NCI-H1048 (cell line): Measurements from ENCODE around the gene ARL16.

Experiments used
- DNase-seq: peaks from one replicate; lab custom pipeline; 2025; lab: John Stamatoyannopoulos, UW

ARL16 gene

DNA sequence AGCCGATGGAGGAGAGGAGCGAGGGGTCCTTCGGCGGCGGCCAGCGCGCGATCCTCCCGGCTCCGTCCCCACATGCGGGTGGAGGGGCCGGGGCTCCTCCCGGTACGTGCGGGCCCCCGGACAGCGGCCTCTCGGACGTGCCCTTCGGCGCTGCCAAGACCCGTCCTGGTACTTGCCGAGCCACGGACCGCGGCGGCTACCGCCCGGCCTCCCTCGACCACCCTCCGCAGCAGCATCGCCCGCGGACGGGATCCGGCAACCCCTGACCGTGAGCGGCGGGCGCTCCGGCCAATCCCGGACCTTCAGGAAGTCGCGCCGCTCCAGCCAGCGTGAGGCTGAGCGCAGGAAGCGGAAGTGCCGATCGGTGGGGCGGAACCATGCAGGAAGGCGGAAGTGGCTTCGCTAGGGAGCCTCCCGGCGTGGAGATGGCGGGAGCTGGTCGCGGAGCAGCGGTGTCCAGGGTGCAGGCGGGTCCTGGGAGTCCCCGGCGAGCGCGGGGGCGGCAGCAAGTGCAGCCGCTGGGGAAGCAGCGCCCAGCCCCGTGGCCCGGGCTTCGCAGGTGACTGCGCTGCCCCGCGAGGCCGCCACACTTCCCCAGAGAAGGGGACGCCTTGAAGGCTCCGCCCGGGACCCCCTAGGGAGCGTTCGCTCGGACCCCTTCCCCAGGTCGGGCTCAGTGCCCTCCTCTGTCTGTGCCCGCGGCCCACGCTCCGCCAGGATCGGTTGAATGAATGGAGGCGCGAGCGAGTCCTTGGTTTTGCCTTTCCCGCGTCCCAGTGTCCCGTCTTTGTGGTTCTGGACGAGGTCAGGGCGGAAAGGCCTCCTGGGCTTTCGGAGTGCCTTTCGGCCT is 17.0 kb downstream of the ARL16 start, which contains the start of the genes CCDC137 and OXLD1:
CCDC137 (plus strand) TSS at position 396 of the 850 bp plus-strand sequence; CDS start at position 426, 30 bp downstream.
OXLD1 (minus strand) TSS at position 264 of the 850 bp plus-strand sequence; CDS start at position 236, 28 bp downstream.
- peak; percentile 82 for DNase-seq

DNA sequence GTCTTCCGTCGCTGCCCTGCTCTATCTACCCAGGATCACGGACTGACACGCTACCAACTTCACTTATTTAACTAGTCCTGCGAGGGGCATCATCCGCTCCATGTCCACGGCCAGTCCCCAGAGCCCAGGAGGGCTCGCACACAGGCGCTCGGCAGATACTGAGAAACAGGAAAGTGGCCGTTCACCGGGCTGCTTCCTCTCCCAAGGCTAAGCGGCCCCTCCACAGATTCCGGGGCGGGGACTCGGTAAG is 17.6 kb downstream of the ARL16 start:
- DNase-seq = no peak

DNA sequence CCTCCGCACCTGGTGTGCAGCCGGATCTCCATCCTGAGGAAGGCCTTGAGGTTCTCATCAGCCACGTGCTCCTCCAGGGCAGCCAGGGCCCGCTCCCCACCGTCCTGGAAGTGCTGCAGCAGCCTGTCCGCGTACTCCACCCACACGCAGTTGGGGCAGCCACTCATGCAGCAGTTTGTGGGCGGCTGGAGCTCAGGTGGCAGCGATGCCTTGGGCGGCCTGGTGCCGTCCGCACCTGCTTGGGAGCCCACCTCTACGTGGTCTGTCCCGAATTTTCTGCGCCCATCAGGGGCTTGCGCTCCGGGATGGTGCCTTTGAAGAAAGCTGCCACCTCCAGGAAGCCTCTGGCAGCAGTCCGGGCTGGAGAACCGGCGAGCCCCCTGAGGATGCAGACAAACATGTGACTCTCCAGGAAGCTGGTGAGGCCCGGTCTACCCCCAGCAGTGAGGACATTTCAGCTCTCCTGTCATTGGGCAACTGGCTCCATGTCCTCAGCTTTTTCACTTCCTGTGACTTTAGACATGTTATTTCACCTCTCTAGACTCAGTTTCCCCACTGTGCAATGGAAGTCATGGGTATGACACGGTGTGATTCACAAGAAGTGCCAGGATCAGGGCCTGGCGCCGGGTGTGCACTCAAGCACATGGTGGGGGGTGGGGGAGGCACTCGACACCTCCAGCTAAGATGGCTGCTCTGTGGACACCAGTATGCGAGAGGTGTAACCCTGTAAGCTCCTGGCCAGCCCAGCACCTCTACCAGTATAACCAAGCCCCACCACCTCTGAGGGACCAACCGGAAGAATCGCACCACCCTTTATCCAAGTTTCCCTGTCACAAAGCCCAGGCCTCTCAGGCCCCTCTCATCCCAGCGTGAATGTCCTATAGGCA is 18.1 kb downstream of the ARL16 start:
- DNase-seq = no peak

DNA sequence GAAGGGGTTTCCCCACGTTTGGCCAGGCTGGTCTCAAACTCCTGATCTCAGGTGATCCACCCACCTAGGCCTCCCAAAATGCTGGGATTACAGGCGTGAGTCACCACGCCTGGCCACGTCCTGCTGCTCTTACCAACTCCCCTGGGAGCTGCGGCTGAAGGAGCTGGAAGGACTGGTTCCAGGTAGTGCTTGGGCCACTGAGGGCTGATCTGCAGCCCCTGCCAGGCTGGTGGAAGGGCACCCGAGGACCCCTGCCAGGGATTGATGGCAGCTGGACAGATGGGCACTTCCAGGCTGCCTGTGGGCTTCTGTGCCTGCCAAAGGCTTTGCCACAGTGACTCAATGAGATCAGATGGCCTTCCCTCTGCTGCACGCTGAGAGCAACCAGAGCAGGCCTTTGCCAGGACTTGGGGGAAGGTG is 19.5 kb downstream of the ARL16 start:
- DNase-seq = no peak

DNA sequence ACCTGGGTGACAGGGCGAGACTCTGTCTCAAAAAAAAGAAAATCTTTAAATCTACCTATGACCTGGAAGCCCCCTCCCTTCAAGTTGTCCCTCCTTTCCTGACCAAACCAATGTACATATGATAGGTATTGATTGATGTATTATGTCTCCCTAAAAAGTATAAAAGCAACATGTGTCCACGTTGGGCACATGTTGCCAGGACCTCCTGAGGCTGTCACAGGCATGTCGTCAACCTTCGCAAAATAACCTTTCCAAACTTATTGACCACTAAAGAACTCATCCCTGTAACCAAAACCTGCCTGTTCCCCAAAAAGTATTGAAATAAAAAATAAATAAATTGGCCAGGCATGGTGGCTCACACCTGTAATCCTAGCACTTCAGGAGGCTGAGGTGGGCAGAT is 21.6 kb downstream of the ARL16 start:
- no peak for DNase-seq

DNA sequence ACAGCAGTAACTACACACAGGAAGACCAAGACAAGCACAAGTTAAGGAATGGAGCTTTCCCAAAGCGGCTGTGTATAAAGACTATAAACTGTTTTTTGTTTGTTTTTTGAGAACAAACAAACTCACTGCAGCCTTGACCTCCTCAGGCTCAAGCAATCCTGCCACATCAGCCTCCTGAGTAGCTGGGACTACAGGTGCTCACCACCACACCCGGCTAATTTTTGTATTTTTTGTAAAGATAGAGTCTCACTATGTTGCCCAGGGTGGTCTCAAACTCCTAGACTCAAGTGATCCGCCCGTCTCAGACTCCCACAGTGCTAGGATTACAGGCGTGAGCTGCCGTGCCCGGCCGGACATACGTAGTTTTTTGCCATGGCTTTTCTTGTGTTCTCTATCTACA is 23.2 kb downstream of the ARL16 start:
- no peak for DNase-seq

DNA sequence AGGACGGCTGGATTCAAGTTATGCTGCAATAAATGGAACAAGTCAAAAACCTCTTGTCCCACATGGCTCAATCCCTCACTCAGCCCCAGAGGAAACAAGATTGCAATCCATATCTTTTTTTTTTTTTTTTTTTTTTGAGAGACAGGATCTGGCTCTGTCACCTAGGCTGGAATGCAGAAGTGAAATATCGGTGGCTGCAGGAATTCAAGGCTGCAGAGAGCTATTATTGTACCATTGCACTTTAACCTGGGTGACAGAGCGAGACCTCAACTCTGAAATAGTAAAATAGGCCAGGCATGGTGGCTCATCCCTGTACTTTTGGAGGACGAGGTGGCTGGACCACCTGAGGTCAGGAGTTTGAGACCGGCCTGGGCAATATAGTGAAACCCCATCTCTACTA is 24.6 kb downstream of the ARL16 start:
- DNase-seq = no peak

DNA sequence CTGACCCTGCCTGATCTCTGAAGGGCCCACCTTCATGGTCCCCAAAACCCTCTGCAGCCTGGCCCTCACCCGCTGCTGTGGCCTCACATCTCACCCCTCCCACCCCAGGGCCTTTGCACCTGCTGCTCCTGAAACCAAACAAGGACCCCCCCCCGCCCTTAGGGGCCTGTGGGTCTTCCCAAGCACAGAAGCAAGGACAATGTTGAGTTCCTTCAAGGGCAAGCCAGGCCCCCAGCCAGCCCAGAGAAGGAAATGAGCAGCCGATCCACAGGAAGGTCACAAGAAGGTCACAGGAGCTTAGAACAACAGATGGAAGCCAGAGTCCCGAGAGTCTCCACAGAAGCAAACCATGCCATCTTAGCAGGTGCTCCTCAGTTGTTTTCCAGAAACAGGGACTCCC is 26.8 kb downstream of the ARL16 start:
- DNase-seq = no peak

DNA sequence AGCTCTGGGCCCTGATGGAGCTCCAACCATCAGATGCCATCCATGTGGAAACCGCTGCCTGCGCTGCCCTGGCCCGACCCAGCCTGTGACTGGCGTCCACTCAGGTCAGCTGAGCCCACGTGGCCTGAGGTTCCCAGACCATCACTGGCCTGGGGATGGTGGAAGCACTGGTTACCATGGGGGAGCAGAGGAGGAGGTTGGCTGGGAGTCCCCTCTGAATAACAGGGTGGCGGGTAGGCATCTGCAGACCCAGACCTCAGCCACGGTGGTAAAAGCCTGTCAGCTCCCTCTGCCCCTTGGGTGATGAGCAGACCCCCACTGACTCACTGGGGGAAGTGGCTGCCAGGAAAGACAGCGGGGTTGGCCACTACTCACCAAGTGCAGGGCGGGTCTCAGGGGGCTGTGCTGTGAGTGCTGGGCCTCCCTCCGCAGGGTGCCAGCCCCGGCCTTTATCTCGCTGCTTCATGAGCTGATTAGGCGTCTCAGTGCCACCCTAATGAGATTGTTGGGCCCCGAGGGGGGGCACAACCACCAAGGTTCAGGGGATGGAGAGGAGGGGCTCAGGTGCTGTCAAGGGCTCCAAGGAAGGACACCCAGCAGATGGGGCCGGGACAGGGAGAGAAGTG is 27.4 kb downstream of the ARL16 start, which contains the start of gene PDE6G:
PDE6G (minus strand) TSS at position 425 of the 626 bp plus-strand sequence. CDS start 3,237 bp downstream, outside the sequence.
- no peak for DNase-seq

DNA sequence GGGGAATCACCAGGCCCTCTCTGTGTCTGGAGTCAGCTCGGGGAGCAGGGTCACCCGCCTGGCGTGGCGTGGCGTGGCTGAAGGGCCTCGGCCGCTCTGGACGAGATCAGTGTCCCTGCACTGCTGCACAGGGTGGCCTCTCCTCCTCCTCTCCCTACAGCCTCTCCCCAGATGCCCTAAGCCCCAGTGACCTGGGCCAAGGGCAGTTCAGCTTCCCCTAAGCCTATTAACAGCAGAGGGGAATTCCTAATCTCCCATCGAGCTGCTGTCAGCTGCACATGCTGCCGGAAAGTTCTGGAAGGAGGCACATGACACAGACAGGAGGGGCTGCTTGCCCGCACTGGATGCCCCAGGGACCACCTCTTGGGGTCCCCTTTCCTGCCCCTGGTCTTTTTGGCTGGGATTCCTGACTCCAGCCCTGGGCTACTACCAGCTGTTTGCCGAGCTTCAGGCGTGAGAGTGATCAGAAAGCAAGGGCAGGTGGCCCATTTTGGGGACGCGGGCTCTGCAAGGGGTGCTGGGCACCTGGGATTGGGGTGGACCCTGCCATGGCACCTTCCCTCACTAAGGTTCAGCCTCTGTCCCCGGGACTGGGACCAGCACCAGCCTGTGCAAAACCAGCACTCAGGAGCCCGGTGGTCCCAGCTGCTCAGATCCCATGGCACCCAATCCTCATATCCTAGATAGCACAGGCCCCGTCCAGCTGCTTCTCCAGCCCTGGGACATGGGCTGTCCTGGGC is 28.0 kb downstream of the ARL16 start:
- no peak for DNase-seq

DNA sequence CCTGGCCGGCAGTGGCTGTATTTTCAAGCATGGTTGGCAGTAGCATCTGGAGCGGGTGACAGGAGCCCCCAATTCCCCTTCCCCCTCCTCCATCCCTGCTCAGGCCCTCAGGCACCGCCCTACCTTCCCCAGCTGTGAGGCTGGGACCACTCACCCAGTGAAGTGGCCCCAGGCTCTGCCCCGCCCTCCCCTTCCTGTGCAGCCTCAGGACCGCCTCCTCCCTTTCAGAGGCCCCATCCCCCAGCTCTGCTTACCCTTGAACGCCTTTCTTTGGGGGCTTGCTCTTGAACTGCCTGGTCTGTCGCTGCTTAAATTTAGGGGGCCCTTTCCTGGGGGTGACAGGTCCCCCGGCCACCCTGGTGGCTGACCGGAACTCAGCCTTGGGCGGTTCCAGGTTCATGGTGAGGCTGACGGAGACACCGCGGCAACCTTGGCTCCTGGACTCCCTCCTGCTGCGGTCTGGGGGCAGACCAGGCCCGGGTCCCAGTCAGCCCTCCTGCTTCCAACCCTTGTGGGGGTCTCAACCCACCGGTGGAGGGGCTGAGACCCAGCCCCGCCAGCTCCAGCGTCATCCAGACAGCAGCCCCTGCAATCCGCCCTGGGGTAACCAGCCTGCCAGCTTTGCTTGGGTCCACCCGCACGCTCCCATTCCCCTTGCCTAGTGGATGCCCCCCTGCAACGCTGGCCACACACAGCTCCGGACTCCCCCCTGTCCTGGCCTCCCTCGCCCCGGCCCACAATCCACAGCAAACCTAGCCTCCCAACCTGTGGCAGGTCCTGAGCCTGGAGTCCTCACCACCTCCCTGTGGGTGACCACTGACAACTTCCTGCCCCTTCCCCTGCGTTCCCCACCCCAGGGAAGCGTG is 30.5 kb downstream of the ARL16 start:
- DNase-seq = no peak

DNA sequence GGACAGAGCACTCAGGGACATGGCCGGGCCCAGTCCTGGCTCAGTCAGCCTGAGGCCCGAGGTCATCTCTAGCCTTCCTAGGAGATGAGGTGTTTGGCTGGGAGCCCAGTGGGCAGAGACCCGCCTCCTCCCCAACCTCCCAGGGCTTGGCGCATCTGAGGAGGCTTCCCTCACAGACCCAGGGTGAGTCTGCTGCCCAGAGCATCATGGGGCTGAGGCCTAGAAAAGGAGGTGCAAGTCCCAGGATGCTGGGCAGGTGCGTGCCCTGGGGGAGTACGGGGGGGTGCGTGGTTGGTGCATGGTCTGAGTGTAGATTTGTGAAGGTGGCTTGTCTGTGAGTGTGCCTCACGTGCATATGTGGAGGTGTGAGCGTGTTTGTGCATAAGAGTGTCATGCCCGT is 31.9 kb downstream of the ARL16 start:
- DNase-seq = no peak

DNA sequence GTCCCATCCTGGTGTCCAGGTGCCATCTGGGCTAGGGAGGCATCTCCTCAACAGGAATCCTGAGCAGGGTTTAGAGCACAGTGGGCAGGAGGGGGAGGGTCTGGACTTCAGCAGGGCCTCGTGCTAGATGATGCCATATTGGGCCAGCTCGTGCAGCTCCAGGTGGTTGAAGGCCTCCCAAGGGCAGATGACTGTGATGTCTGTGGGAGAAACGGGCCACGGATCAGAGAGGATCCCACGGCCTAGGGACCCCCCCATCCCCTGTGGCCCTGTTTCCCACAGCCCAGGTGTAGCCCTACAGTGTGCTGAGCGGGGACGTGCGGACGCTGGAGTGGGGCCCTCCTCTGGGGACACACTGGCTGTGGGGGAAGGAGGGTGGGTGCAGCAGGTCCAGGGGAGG is 32.6 kb downstream of the ARL16 start:
- no peak for DNase-seq

DNA sequence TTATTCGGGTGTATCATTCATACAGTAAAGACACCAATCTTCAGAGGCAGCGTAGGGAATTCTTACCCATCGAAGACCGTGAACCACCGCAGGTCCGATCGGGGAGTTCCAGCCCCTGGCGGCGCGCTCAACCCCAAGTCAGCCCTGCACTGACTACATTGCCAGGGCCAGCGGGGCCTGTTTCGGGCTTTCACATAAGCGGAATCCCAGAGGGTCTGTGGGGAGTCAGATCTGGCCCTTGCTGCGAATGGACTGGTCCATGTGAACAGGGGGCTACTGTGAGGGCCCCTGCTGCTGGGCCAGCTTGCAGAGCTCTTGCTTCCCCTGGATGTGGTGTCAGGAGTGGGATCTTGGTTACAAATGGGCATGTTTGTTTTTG is 34.9 kb downstream of the ARL16 start:
- no peak for DNase-seq

DNA sequence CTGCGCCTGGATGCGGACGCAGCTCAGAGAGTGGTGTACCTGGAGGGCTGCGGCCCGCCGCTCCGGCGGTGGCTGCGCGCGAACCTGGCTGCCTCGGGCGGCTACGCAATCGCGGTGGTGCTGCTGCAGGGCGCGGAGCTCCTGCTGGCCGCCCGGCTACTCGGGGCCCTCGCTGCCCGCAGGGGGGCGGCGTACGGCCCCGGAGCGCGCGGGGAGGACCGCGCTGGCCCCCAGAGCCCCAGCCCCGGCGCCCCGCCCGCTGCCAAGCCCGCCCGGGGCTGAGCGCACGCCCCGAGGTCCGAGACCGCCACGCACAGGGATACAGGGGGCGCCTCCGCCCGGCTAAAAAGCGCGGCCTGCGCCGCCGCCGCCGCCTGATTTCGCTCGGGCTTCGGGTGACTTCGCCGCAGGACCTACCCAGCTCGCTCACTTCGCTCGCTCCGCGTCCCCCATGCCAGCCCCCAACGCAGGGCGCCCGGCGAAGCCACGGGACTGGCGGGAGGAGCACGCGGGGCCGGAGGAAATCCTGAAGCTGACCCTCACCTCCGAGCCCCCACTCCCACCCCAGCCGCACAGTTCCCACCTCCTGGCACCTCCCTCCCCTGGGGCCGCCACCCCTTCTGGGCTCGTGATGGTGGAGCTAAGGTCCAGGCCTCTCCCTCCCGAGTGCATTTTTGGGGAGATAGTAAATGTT is 35.4 kb downstream of the ARL16 start:
- DNase-seq = no peak

DNA sequence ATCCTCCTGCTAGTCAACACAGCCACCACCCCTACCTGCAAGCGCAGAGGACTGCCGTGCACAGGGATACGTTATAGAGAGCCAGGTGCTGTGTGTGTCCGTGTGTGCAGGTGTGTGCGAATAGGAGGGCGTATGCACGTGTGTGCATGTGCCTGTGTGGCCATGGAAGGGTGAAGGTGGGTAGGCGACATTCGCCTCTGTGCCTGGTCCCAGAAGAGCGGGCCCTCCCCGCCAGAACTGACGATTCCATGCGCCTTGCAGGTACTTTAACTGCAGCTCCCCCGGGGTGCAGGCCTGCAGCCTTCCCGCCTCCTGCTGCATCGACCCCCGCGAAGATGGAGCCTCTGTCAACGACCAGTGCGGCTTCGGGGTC is 36.0 kb downstream of the ARL16 start:
- DNase-seq = no peak

DNA sequence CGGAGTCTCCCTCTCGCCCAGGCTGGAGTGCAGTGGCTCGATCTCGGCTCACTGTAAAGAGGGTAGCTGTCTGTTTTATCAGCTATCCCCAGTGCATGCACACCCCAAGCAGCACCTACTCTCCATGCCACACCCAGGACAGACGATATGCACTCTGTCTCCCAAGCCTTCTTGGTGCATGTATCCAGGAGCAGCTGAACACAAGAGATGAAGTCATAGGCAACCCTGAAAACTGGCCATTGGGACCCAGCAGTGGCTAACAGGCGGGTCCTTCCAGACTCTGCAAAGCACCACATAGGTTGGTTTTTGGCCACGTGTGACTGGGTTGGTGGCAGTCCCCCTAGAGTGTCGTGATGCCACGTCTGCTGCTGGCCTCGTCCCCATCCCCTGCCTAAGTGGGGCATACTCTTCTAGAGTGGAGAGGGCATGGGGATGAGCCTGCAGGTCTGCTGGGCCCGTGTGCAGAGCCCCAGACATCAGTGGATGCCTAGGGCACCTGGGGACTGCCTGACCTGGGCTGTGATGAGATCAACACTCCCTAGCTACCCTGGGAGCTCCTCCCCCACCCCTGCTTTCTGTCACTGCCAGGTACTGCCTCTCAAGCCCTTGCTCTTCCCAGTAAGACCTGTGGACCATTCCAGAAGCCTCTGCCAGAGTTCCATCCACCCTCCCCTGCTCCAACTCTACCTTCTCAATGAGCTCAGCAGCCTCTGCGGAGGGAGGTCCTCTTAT is 36.6 kb downstream of the ARL16 start:
- DNase-seq = no peak

DNA sequence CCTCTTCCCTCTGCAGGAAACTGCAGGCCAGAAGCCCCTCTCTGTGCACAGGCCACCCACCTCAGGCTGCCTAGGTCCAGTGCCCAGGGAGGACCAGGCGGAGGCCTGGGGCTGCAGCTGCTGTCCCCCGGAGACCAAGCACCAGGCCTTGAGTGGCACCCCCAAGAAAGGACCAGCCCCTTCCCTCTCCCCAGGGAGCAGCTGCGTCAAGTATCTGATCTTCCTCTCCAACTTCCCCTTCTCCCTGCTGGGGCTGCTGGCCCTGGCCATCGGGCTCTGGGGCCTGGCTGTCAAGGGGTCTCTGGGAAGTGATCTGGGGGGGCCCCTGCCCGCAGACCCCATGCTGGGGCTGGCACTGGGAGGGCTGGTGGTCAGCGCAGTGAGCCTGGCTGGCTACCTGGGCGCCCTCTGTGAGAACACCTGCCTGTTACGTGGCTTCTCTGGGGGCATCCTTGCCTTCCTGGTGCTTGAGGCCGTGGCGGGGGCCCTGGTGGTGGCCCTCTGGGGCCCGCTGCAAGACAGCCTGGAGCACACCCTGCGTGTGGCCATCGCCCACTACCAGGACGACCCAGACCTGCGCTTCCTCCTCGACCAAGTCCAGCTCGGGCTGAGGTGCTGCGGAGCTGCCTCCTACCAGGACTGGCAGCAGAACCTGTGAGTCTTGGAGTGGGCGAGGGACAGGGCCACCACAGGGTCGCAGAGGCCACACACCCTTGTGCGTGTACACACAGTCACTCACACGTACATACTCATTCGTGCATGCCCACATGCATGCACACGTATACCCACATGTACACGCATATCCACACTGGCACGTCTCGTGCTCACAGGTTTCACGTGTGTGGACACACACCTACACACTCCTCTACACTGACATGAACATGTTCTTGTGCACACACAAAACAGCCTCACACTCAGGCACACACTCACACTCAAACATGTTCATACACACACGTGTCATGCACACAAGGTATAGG is 38.3 kb downstream of the ARL16 start:
- DNase-seq = no peak
